ENCODE measurements around the gene LRCH4. TPM values are rescaled to one million over a fixed set of nuclear protein-coding genes. Genes with fewer than 3 reads are reported as not detected.
"Not testable (repeated sequence)": the region's sequence is repeated elsewhere in the genome, so short reads cannot be mapped to it uniquely, and the experiment has no call there.

LRCH4 gene
- polyA plus RNA-seq, 1 experiment = 11.3 TPM

GRCh38 chr7:100567751-100568175, 18.2 kb downstream of the LRCH4 start:
- no peak for TF ChIP-seq CTCF (IDR thresholded peaks at IDR 0.05; ENCODE audit: low read depth, low read length)
- H3K27ac ChIP-seq (ENCODE audit: low read depth, low read length) = no peak overlapping the region
- H3K9me3 ChIP-seq (ENCODE audit: control insufficient read depth, insufficient read depth, low read length) = no peaks in the 10 kb centered on the region; the same call in 1 of the 2 replicates
- H3K4me3 ChIP-seq (ENCODE audit: low read depth, low read length) = no peak overlapping the region
- ChIA-PET POLR2A (no interaction called here), CTCF (no interaction called here)
- no peak for DNase-seq (ENCODE audit: low read depth, low spot score)
- H3K27me3 ChIP-seq (ENCODE audit: control insufficient read depth, insufficient read depth, low read length) = peaks cover 2% of the 10 kb centered on the region

- no peak overlapping the region for H3K4me3 ChIP-seq (ENCODE audit: low read depth, low read length)
- DNase-seq (ENCODE audit: low read depth, low spot score) = no peak
- H3K27ac ChIP-seq (ENCODE audit: low read depth, low read length) = peak overlapping the region; percentile 31
- TF ChIP-seq CTCF (IDR thresholded peaks at IDR 0.05; ENCODE audit: low read depth, low read length) = no peak
- POLR2A ChIA-PET = interaction anchor here (1.2 kb wide), 1 partner anchor 19 kb away, joined by 4 read pairs; the partner anchor contains the start of genes FBXO24 and LRCH4
- H3K27me3 ChIP-seq (ENCODE audit: control insufficient read depth, insufficient read depth, low read length) = peaks cover 2% of the 10 kb centered on the region
- no peaks in the 10 kb centered on the region; the same call in 1 of the 2 replicates for H3K9me3 ChIP-seq (ENCODE audit: control insufficient read depth, insufficient read depth, low read length)
- CTCF ChIA-PET = no interaction called here
Observed at GRCh38 chr7:100567031-100567730, 18.7 kb downstream of the LRCH4 start.

- ChIA-PET POLR2A (interaction anchor here (1.2 kb wide), 1 partner anchor 20 kb away, joined by 4 read pairs; the partner anchor contains the start of genes FBXO24 and LRCH4), CTCF (interaction anchor here (0.6 to 3.2 kb wide), 7 partner anchors 11 to 125 kb away, joined by 3 to 30 read pairs (median 10); partner anchors contain the start of genes FBXO24, LRCH4 and SPACDR)
- no peaks in the 10 kb centered on the region; the same call in 1 of the 2 replicates for H3K9me3 ChIP-seq (ENCODE audit: control insufficient read depth, insufficient read depth, low read length)
- no peak for DNase-seq (ENCODE audit: low read depth, low spot score)
- peaks cover 2% of the 10 kb centered on the region for H3K27me3 ChIP-seq (ENCODE audit: control insufficient read depth, insufficient read depth, low read length)
- H3K4me3 ChIP-seq (ENCODE audit: low read depth, low read length) = no peak overlapping the region
- no peak for TF ChIP-seq CTCF (IDR thresholded peaks at IDR 0.05; ENCODE audit: low read depth, low read length)
- no peak overlapping the region for H3K27ac ChIP-seq (ENCODE audit: low read depth, low read length)
Observed at GRCh38 chr7:100566018-100566531, 19.9 kb downstream of the LRCH4 start.

- no peak for DNase-seq (ENCODE audit: low read depth, low spot score)
- no peaks in the 10 kb centered on the region for H3K27me3 ChIP-seq (ENCODE audit: control insufficient read depth, insufficient read depth, low read length)
- no peak overlapping the region for H3K27ac ChIP-seq (ENCODE audit: low read depth, low read length)
- TF ChIP-seq CTCF (IDR thresholded peaks at IDR 0.05; ENCODE audit: low read depth, low read length) = no peak
- no peak overlapping the region for H3K4me3 ChIP-seq (ENCODE audit: low read depth, low read length)
- ChIA-PET POLR2A (interaction anchor here (0.7 kb wide), 1 partner anchor 12 kb away, joined by 3 read pairs; no protein-coding TSS in a partner anchor), CTCF (interaction anchor here (0.5 to 3.2 kb wide), 11 partner anchors 10 to 184 kb away, joined by 5 to 30 read pairs (median 10); partner anchors contain the start of genes FBXO24, LRCH4 and SPACDR)
- no peaks in the 10 kb centered on the region; the same call in 1 of the 2 replicates for H3K9me3 ChIP-seq (ENCODE audit: control insufficient read depth, insufficient read depth, low read length)
Observed at GRCh38 chr7:100565133-100565571, 20.8 kb downstream of the LRCH4 start.

GRCh38 chr7:100564405-100564804, 21.5 kb downstream of the LRCH4 start:
- H3K27me3 ChIP-seq (ENCODE audit: control insufficient read depth, insufficient read depth, low read length); H3K9me3 ChIP-seq (ENCODE audit: control insufficient read depth, insufficient read depth, low read length); H3K4me3 ChIP-seq (ENCODE audit: low read depth, low read length); H3K27ac ChIP-seq (ENCODE audit: low read depth, low read length); DNase-seq (ENCODE audit: low read depth, low spot score): not testable (repeated sequence)
- ChIA-PET CTCF (interaction anchor here (0.6 to 3.2 kb wide), 28 partner anchors 8 to 283 kb away, joined by 3 to 30 read pairs (median 6); partner anchors contain the start of genes FBXO24, GNB2, LRCH4 and MOSPD3), POLR2A (interaction anchor here (0.6 to 0.7 kb wide), 2 partner anchors 13 to 199 kb away, joined by 3 to 5 read pairs; no protein-coding TSS in a partner anchor)
